Brain microvascular endothelial cell (primary cell): ENCODE results near the gene GPRC5C.

Source experiments
- DNase-seq: peaks from one replicate; pipeline ENCODE4 v3.0.0-alpha.2; 2020
- H3K27ac ChIP-seq: fragments of 250-450 bp; sonication (Bioruptor Pico); 2 replicates; pipeline ENCODE4 v1.5.1; 2020; ENCODE audit warnings: mild to moderate bottlenecking, moderate library complexity
- H3K27me3 ChIP-seq: fragments of 250-450 bp; sonication (Bioruptor Pico); replicated peaks from 2 replicates; pipeline ENCODE4 v1.5.1; 2020; ENCODE audit warnings: mild to moderate bottlenecking
- H3K36me3 ChIP-seq: fragments of 250-450 bp; sonication (Bioruptor Pico); replicated peaks from 2 replicates; pipeline ENCODE4 v1.5.1; 2020; ENCODE audit warnings: mild to moderate bottlenecking
- H3K4me3 ChIP-seq: 2 replicates; pipeline ENCODE4 v1.5.1; 2011; ENCODE audit warnings: low read depth, mild to moderate bottlenecking, control low read depth, low read length, moderate library complexity
- CTCF ChIP-seq: IDR thresholded peaks from 2 replicates; pipeline ENCODE4 v1.5.1; 2011; ENCODE audit warnings: low read depth, mild to moderate bottlenecking, moderate library complexity, low read length, control low read depth, inconsistent platforms; ENCODE audit errors: missing control alignments
- in situ Hi-C: cut with HindIII; loops from 2 replicates; pipeline ENCODE4 v1.10.0; 2017; ENCODE audit warnings: low sequenced_read_pairs, low pct_ligation_motif_present

Gene GPRC5C

GRCh38 chr17:74431568-74432423 lies at the start of gene GPRC5C:
TSS of gene GPRC5C (plus strand) at chr17:74432088. CDS start at chr17:74439777, 7,689 bp downstream.
- peaks cover 35% of the 10 kb centered on the region for H3K27me3 ChIP-seq
- no peak for TF ChIP-seq CTCF
- in situ Hi-C loops: no loop called here
- peak within 1 kb of the TSS; percentile 26 for H3K4me3 ChIP-seq
- no peak within 1 kb of the TSS for H3K27ac ChIP-seq
- no peak for DNase-seq
- H3K36me3 ChIP-seq: no peaks in the 10 kb centered on the region

GRCh38 chr17:74383141-74383540 lies 48.7 kb upstream of the GPRC5C start:
- DNase-seq: no peak
- H3K4me3 ChIP-seq: no peak overlapping the region
- no peak for TF ChIP-seq CTCF
- H3K36me3 ChIP-seq: no peaks in the 10 kb centered on the region
- no peak overlapping the region for H3K27ac ChIP-seq
- in situ Hi-C loops: no loop called here
- no peaks in the 10 kb centered on the region for H3K27me3 ChIP-seq

GRCh38 chr17:74385201-74385600 lies 46.7 kb upstream of the GPRC5C start:
- Histone ChIP-seq H3K36me3 (no peaks in the 10 kb centered on the region), H3K27ac (no peak overlapping the region), H3K4me3 (no peak overlapping the region), H3K27me3 (no peaks in the 10 kb centered on the region)
- in situ Hi-C loops: no loop called here
- DNase-seq: no peak
- TF ChIP-seq CTCF: no peak

GRCh38 chr17:74386386-74386785 lies 45.5 kb upstream of the GPRC5C start:
- no peak for TF ChIP-seq CTCF
- no peaks in the 10 kb centered on the region for H3K27me3 ChIP-seq
- in situ Hi-C loops: no loop called here
- no peaks in the 10 kb centered on the region for H3K36me3 ChIP-seq
- no peak overlapping the region for H3K27ac ChIP-seq
- peak; percentile 9 for DNase-seq
- no peak overlapping the region for H3K4me3 ChIP-seq

GRCh38 chr17:74387365-74388218 lies 44.3 kb upstream of the GPRC5C start:
- in situ Hi-C loops: no loop called here
- H3K4me3 ChIP-seq: no peak overlapping the region
- TF ChIP-seq CTCF: no peak
- H3K27ac ChIP-seq: no peak overlapping the region
- no peaks in the 10 kb centered on the region for H3K36me3 ChIP-seq
- DNase-seq: no peak
- no peaks in the 10 kb centered on the region for H3K27me3 ChIP-seq
